ENCODE measurements around the gene CBX5.
A peak's percentile ranks its signal among the peaks of the same experiment; 100 is the strongest.

CBX5 gene

GRCh38 chr12:54216797-54217661, 62.9 kb downstream of the CBX5 start:
- peaks cover 3% of the 10 kb centered on the region; the same call in 1 of the 2 replicates for H3K4me1 ChIP-seq
- DNase-seq: peak; percentile 88
- H3K4me3 ChIP-seq (ENCODE audit: low read depth, low read length): peak overlapping the region; percentile 29
- H3K9me3 ChIP-seq: no peaks in the 10 kb centered on the region
- TF ChIP-seq CTCF (IDR thresholded peaks at IDR 0.05; ENCODE audit: low read depth, low read length): peak; percentile 82
- peaks cover 8% of the 10 kb centered on the region for H3K27me3 ChIP-seq
- no peaks in the 10 kb centered on the region for H3K36me3 ChIP-seq

GRCh38 chr12:54215989-54216796, 63.7 kb downstream of the CBX5 start:
- Histone ChIP-seq H3K36me3 (no peaks in the 10 kb centered on the region), H3K27me3 (peaks cover 8% of the 10 kb centered on the region), H3K4me1 (peaks cover 3% of the 10 kb centered on the region; the same call in 1 of the 2 replicates), H3K4me3 (ENCODE audit: low read depth, low read length) (peak overlapping the region; percentile 29), H3K9me3 (no peaks in the 10 kb centered on the region)
- TF ChIP-seq CTCF (IDR thresholded peaks at IDR 0.05; ENCODE audit: low read depth, low read length): no peak
- DNase-seq: no peak

DNA sequence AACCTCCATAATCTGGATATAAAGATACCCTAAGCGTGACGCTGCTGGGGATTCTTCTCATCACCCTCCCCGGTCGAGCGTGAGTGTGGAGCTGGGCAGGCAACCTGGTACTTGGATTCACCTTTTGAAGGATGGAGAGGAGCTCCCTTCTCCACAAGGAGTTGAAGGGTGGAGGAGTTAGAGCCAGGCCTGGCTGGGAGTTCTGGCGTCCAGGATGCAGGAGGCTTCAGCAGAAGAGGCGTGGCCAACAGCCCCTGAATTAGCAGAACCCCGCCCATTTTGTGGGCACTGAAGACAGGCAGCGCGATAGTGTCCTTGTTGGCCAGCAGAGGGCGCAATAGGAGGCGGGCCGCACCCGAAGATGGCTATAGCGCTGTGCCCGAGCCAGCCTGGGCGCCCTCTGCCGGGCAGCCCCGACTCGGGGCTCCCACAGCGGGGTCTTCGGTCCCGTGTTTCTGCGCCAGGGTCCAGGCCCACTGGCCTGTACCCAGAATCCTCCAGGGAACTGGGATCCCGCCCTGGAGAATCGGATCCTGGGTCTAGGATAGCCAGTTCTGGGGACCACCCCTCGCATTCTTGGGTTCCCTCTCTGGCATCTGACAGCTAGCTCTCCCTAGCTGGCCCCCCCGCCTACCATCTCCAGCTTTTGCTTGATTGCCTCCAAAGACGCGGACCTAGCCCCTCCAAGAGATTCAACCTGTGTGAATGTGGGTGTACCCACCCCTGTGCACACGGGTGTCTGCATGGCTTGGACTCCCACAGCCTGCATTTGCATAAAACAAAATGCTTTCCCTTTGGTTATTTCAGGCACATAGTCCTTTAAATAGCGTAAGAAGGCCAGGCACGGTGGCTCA, 65.1 kb downstream of the CBX5 start:
- Histone ChIP-seq H3K4me3 (ENCODE audit: low read depth, low read length) (peak overlapping the region; percentile 48), H3K36me3 (no peaks in the 10 kb centered on the region), H3K4me1 (peaks cover 3% of the 10 kb centered on the region; the same call in 1 of the 2 replicates), H3K27me3 (peaks cover 8% of the 10 kb centered on the region), H3K9me3 (no peaks in the 10 kb centered on the region)
- peak; percentile 96 for DNase-seq
- TF ChIP-seq CTCF (IDR thresholded peaks at IDR 0.05; ENCODE audit: low read depth, low read length): peak; percentile 99

DNA sequence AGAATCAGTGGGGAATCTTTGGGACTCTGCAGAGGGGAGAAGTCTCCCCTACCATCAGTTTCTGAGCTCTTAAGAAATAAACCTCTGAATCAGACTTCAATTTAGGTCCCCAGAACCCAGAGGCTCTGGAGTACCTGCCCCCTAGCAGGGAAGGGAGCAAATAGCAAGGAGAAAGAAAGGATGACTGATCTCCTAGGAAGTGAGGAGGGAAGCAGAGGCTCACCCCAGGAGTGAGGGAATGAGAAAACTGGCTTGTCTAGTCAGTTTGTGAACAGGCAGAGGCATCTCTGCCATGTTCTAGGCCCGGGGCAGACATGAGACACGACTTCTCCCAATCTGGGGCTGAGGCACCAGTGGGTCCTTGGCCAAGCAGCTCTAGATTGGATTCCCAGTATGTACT, 66.8 kb downstream of the CBX5 start:
- no peak for DNase-seq
- H3K27me3 ChIP-seq: peaks cover 8% of the 10 kb centered on the region
- no peak for TF ChIP-seq CTCF (IDR thresholded peaks at IDR 0.05; ENCODE audit: low read depth, low read length)

DNA sequence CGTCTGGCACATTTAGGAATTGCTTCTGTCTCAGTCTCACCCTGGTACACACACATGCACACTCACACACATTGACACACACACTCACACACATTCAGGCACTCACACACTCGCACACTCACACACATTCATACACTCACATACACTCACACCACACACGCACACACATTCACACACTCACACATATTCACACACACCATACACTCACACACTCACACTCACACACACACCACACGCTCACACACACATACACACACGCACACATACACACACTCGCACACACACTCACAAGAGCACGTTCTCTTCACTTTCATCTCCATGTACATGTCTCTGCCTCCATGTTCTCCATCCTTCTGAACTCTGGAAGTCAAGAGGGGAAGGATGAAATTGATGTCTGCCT, 68.0 kb downstream of the CBX5 start:
- H3K27me3 ChIP-seq: peaks cover 8% of the 10 kb centered on the region
- H3K4me1 ChIP-seq: peaks cover 18% of the 10 kb centered on the region
- no peak for DNase-seq
- H3K4me3 ChIP-seq (ENCODE audit: low read depth, low read length): no peak overlapping the region
- H3K36me3 ChIP-seq: no peaks in the 10 kb centered on the region
- no peak for TF ChIP-seq CTCF (IDR thresholded peaks at IDR 0.05; ENCODE audit: low read depth, low read length)
- H3K9me3 ChIP-seq: no peaks in the 10 kb centered on the region

More for the DNA sequence above, 66.8 kb downstream of the CBX5 start:
- H3K36me3 ChIP-seq: no peaks in the 10 kb centered on the region
- no peaks in the 10 kb centered on the region for H3K9me3 ChIP-seq
- H3K4me1 ChIP-seq: peaks cover 10% of the 10 kb centered on the region
- H3K4me3 ChIP-seq (ENCODE audit: low read depth, low read length): no peak overlapping the region

Measured in BE2C (cell line).